ENCODE data around the gene SLC25A42. TPM values are rescaled to one million over a fixed set of nuclear protein-coding genes. Genes with fewer than 3 reads are reported as not detected.
A peak's percentile ranks its signal among the peaks of the same experiment; 100 is the strongest.

SLC25A42 gene
- total and polyA plus RNA-seq, 2 of the 13 experiments (the other 11 are each of a cell fraction or from before 2014, with no cell fraction given) = 12.8 to 18.3 TPM

- TF ChIP-seq DRAP1 (CRISPR knock-in tag; IDR thresholded peaks at IDR 0.05) = peak; percentile 33; the same call in 1 of the 2 replicates
- peak; percentile 72; the same call in 1 of the 2 replicates for TF ChIP-seq RBFOX2 (IDR thresholded peaks at IDR 0.05; ENCODE audit: low read depth, low read length)
- peak; percentile 52; the same call in 1 of the 2 replicates for TF ChIP-seq POLR2AphosphoS5 (IDR thresholded peaks at IDR 0.05; ENCODE audit: low read depth, low read length)
- no peak for TF ChIP-seq ZNF446 (CRISPR knock-in tag; IDR thresholded peaks at IDR 0.05)
- no peak for TF ChIP-seq SALL1 (CRISPR knock-in tag; IDR thresholded peaks at IDR 0.05)
- no peak for TF ChIP-seq ZNF543 (CRISPR knock-in tag; IDR thresholded peaks at IDR 0.05)
- no peak for TF ChIP-seq DMTF1 (CRISPR knock-in tag; IDR thresholded peaks at IDR 0.05)
- no peak for TF ChIP-seq POGK (CRISPR knock-in tag; conservative IDR thresholded peaks at IDR 0.05)
- peak; percentile 46; the same call in 1 of the 2 replicates for TF ChIP-seq NR2C2 (CRISPR knock-in tag; IDR thresholded peaks at IDR 0.05; ENCODE audit: borderline replicate concordance)
- 0 out of 2 replicates have a peak, but pooled peaks have one; percentile 9 for TF ChIP-seq NR2F6 (IDR thresholded peaks at IDR 0.05)
- TF ChIP-seq NR2F6 (CRISPR knock-in tag; IDR thresholded peaks at IDR 0.05) = 0 out of 2 replicates have a peak, but pooled peaks have one; percentile 24
- peak; percentile 78 for TF ChIP-seq ZNF687 (CRISPR knock-in tag; IDR thresholded peaks at IDR 0.05)
- no peak for TF ChIP-seq HMGA1 (CRISPR knock-in tag; conservative IDR thresholded peaks at IDR 0.05)
- TF ChIP-seq POLR2A (IDR thresholded peaks at IDR 0.05; ENCODE audit: insufficient read depth in 1 of 2, low read depth in 2 of 2, low read length in 2 of 2) = peak; percentile 41 to 63
- no peak for TF ChIP-seq REST (IDR thresholded peaks at IDR 0.05; ENCODE audit: borderline replicate concordance in 1 of 2, low read depth in 1 of 2, low read length in 2 of 2)
- no peak for TF ChIP-seq ZNF703 (CRISPR knock-in tag; IDR thresholded peaks at IDR 0.05; ENCODE audit: borderline replicate concordance)
- TF ChIP-seq FOXA1 (IDR thresholded peaks at IDR 0.05) = no peak
- TF ChIP-seq FOXA1 (CRISPR knock-in tag; IDR thresholded peaks at IDR 0.05) = peak; percentile 61; the same call in 1 of the 2 replicates
These were observed 41.7 kb downstream of the SLC25A42 start (continued) for GRCh38 chr19:19105365-19106055.

Measured in HepG2 (cell line).